ENCODE results near the gene PAK1.

The PAK1 gene

DNA sequence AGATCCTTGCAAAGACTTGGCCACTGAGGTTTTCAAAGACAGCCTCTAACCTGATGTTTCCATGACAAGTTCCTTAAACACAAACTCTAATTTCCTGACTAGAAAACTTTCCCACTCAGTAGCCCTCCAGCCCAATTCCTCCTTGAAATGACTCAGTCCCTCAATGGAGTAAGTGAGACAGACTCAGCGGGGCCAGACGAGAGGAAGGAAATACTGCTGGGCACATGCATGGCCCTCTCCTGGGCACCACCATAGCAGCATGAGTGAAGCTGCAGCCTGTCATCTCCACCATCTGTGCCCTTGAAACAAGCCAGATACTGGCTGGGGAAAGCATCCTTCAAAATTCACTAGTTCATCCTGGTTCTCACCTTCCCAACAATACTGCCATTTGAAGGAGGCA is 96.2 kb downstream of the PAK1 start:
- TF ChIP-seq, protein P1, sequence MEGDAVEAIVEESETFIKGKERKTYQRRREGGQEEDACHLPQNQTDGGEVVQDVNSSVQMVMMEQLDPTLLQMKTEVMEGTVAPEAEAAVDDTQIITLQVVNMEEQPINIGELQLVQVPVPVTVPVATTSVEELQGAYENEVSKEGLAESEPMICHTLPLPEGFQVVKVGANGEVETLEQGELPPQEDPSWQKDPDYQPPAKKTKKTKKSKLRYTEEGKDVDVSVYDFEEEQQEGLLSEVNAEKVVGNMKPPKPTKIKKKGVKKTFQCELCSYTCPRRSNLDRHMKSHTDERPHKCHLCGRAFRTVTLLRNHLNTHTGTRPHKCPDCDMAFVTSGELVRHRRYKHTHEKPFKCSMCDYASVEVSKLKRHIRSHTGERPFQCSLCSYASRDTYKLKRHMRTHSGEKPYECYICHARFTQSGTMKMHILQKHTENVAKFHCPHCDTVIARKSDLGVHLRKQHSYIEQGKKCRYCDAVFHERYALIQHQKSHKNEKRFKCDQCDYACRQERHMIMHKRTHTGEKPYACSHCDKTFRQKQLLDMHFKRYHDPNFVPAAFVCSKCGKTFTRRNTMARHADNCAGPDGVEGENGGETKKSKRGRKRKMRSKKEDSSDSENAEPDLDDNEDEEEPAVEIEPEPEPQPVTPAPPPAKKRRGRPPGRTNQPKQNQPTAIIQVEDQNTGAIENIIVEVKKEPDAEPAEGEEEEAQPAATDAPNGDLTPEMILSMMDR (IDR thresholded peaks at IDR 0.05; ENCODE audit: control insufficient read depth, insufficient read depth, low read depth, low read length, missing control alignments) = no peak
- DNase-seq (ENCODE audit: low read depth) = no peak
- H3K4me3 ChIP-seq (ENCODE audit: control insufficient read depth, low read depth, low read length) = no peak overlapping the region

DNA sequence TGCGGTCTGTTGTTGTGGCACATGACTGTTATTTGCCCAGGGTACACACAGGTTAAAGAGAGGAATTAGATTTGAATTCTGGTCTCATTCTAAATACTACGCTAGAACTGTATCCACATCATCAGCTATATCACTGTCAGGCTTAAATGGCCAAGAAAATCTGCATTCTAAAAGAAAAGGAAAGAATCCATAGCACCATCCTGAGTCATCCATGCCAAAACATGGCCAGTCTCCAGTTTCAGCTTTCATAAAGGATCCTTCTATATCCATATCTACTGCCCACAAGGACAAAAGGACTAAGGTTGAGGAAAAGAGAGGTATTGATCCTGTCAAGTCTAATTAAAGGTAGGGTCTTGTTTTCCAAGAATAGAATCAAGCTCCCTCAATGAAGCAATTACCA is 98.8 kb downstream of the PAK1 start:
- no peak overlapping the region for H3K4me3 ChIP-seq (ENCODE audit: control insufficient read depth, low read depth, low read length)
- DNase-seq (ENCODE audit: low read depth) = no peak

DNA sequence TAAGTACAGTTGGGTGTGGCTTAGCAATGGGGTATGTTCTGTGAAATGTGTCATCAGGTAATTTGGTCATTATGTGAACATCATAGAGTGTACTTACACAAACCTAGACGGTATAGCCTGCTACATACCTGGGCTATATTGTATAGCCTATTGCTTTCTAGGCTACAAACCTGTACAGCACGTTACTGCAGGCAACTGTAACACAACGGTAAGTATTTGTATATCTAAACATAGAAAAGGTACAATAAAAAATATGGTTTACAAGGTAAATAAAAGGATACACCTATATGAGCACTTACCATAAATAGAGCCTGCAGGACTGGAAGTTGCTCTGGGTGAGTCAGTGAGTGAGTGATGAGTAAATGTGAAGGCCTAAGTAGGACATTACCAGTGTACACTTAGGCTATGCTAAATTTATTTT is 99.3 kb downstream of the PAK1 start:
- no peak overlapping the region for H3K4me3 ChIP-seq (ENCODE audit: control insufficient read depth, low read depth, low read length)
- TF ChIP-seq, protein P1 (IDR thresholded peaks at IDR 0.05; ENCODE audit: control insufficient read depth, insufficient read depth, low read depth, low read length, missing control alignments) = no peak
- DNase-seq (ENCODE audit: low read depth) = no peak

More for the DNA sequence above, 98.8 kb downstream of the PAK1 start:
- TF ChIP-seq, protein P1 (IDR thresholded peaks at IDR 0.05; ENCODE audit: control insufficient read depth, insufficient read depth, low read depth, low read length, missing control alignments) = no peak

DNA sequence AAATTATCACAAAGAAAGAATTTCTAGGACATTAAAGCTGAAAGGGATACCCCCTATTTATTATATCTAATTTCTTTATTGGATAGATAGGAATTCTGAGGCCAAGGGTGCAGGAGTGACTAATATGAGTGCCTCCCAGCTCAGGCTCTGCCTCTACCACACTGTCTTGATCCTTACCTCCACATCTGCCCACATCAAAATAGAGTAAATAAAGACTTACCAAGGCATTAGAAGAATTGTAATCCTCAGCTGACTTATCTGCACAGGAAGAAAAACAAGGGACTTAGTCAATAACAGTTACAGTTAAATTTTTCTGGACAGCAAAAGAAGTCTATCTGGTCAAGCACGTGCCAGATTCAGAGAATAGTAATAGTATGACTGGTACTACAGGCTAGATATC is 99.8 kb downstream of the PAK1 start:
- DNase-seq (ENCODE audit: low read depth) = no peak
- no peak overlapping the region for H3K4me3 ChIP-seq (ENCODE audit: control insufficient read depth, low read depth, low read length)
- TF ChIP-seq, protein P1 (IDR thresholded peaks at IDR 0.05; ENCODE audit: control insufficient read depth, insufficient read depth, low read depth, low read length, missing control alignments) = no peak

DNA sequence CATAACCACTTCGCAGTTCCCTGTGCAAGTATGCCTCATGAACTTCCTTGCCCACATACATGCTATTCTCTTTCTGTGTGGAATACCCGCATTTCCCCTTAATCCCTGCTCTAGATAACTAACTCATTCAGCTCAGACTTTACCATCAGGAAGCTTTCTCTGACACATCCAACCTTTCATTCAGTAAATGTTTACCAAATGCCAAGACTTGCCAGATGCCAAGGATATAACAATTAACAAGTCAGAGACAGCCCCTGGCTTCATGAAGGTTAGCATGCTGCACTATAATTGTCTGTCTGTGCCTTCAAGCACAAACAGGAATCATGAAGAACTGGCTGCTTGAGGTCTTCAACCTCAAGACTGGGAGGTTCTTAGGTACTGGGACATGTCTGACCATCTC is 101.2 kb downstream of the PAK1 start:
- TF ChIP-seq, protein P1 (IDR thresholded peaks at IDR 0.05; ENCODE audit: control insufficient read depth, insufficient read depth, low read depth, low read length, missing control alignments) = no peak
- H3K4me3 ChIP-seq (ENCODE audit: control insufficient read depth, low read depth, low read length) = no peak overlapping the region
- no peak for DNase-seq (ENCODE audit: low read depth)

DNA sequence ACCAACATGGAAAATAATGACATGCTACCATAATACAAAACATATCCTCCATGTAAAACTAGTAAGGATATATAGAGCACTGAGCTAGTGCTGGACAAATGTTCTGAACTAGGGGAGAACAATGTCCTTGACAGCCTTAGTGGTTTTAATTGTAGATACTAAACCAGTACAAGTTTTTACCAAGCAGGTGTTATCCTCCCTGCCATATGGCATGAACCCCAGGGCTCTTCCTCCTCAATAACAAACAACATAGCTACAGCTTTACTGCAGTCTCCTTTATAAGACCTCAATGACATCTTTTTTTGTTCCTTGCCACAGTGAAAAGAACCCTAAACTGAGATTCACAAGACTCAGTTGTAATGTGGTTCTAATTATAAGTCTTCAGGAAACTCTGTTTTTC is 102.2 kb downstream of the PAK1 start:
- TF ChIP-seq, protein P1 (IDR thresholded peaks at IDR 0.05; ENCODE audit: control insufficient read depth, insufficient read depth, low read depth, low read length, missing control alignments) = no peak
- no peak for DNase-seq (ENCODE audit: low read depth)
- H3K4me3 ChIP-seq (ENCODE audit: control insufficient read depth, low read depth, low read length) = no peak overlapping the region

DNA sequence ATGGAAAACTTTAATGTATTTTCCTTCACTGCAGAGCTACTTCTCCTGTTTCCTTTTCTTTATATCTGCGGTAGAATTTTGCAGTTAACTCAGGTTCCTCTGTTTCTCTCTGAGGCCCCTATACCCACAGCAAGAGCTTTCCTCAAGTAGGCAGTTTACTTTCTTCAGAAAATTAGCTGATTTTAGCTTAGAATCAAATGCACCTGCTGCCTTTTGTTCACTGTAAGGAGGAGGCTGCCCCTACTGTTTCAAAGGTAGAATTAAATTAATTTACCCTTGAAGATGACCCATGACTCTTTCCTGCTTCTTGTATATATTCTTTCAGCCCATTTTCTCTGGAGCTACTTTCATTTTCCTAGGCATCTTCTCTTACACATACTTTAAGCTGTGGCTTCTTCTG is 103.7 kb downstream of the PAK1 start:
- DNase-seq (ENCODE audit: low read depth) = no peak
- TF ChIP-seq, protein P1 (IDR thresholded peaks at IDR 0.05; ENCODE audit: control insufficient read depth, insufficient read depth, low read depth, low read length, missing control alignments) = no peak
- H3K4me3 ChIP-seq (ENCODE audit: control insufficient read depth, low read depth, low read length) = no peak overlapping the region
